ENCODE results near the gene BCAS1. TPM values are rescaled to one million over a fixed set of nuclear protein-coding genes. Genes with fewer than 3 reads are reported as not detected.
A peak's percentile ranks its signal among the peaks of the same experiment; 100 is the strongest.

The BCAS1 gene
- total RNA-seq, 1 experiment from 2014 or later: 4.0 TPM

DNA sequence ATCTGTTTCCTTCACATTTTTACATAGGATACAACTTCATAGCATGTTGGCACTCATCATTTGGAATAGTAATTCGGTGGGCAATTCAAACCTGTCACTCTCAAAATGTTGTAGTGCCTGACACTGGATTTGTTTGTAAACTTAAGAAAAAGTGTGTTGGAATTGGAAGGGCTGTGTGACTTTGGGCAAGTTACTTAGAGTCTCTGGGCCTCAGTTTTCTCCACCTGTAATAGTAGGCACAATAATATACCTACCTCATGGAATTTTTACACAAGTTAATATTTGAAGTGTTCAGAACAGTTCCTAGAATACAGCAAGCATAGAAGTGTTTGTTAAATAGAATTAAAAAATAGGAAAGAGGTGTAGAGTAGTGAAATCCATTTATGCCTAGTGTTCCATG is 15.0 kb upstream of the BCAS1 start:
- TF ChIP-seq, protein P1, sequence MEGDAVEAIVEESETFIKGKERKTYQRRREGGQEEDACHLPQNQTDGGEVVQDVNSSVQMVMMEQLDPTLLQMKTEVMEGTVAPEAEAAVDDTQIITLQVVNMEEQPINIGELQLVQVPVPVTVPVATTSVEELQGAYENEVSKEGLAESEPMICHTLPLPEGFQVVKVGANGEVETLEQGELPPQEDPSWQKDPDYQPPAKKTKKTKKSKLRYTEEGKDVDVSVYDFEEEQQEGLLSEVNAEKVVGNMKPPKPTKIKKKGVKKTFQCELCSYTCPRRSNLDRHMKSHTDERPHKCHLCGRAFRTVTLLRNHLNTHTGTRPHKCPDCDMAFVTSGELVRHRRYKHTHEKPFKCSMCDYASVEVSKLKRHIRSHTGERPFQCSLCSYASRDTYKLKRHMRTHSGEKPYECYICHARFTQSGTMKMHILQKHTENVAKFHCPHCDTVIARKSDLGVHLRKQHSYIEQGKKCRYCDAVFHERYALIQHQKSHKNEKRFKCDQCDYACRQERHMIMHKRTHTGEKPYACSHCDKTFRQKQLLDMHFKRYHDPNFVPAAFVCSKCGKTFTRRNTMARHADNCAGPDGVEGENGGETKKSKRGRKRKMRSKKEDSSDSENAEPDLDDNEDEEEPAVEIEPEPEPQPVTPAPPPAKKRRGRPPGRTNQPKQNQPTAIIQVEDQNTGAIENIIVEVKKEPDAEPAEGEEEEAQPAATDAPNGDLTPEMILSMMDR (conservative IDR thresholded peaks at IDR 0.05): no peak
- no peak for TF ChIP-seq EZH2 (IDR thresholded peaks at IDR 0.05; ENCODE audit: low read depth)
- no peaks in the 10 kb centered on the region for H3K79me2 ChIP-seq (ENCODE audit: low read depth)
- no peak overlapping the region for H2AFZ ChIP-seq
- H3K27ac ChIP-seq: no peak overlapping the region
- H4K20me1 ChIP-seq (ENCODE audit: insufficient read depth): no peaks in the 10 kb centered on the region
- no peak overlapping the region for H3K4me2 ChIP-seq
- ChIA-PET POLR2A (ENCODE audit: unreplicated experiment) (no interaction called here), CTCF (no interaction called here)
- H3K9me2 ChIP-seq (ENCODE audit: insufficient read depth): no peaks in the 10 kb centered on the region
- no peaks in the 10 kb centered on the region for H3K4me1 ChIP-seq (replicated peaks; ENCODE audit: insufficient read depth)
- no peak for DNase-seq
- no peak overlapping the region for H3K4me3 ChIP-seq
- H3K36me3 ChIP-seq (ENCODE audit: low read depth): no peaks in the 10 kb centered on the region
- no peaks in the 10 kb centered on the region for H3K9me3 ChIP-seq (ENCODE audit: insufficient read depth, low read depth)
- H3K27me3 ChIP-seq (ENCODE audit: insufficient read depth, low read depth): no peaks in the 10 kb centered on the region
- BruUV-seq (replicated peaks): no TSS peak
- intact Hi-C loops (cut with micrococcal nuclease; ENCODE audit: unreplicated experiment): no loop called here
- H3F3A ChIP-seq (ENCODE audit: insufficient read depth, low read depth): no peaks in the 10 kb centered on the region

DNA sequence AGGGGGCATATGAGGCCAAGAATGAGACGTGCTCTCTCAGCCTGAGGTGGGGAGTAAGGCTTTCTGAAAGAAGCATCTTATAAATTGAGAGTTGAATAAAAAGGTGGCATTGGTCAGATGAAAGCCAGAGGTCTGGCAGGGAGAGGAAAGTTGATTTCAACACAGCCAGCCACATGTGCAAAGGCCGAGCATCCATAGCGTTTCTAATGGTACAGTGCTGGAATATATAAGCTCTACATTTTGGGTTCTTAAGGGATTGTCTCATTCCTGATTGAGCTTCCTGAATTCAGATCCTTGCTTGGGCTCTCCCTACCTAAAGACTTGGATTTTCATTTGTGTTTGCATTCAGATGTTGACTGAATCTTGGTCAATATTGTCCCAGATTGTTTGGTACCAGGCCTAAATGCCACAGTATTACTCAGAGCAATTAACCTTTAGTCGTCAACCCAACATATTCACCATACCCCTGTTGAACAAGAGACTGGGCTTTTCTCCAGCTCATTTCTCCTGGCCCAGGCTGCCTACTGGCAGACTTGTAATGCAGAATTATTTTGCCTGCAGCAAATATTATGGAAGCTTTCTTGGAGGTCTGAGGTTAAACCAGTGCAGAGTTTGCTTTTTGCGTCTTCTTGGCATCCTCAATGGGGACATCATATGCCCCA is 14.5 kb upstream of the BCAS1 start:
- H3K9me2 ChIP-seq (ENCODE audit: insufficient read depth): no peaks in the 10 kb centered on the region
- no peaks in the 10 kb centered on the region for H3K27me3 ChIP-seq (ENCODE audit: insufficient read depth, low read depth)
- peak in 1 of 2 experiments; percentile 66 for DNase-seq
- no peak overlapping the region for H3K4me2 ChIP-seq
- ChIA-PET POLR2A (ENCODE audit: unreplicated experiment) (no interaction called here), CTCF (no interaction called here)
- H3K79me2 ChIP-seq (ENCODE audit: low read depth): no peaks in the 10 kb centered on the region
- no peaks in the 10 kb centered on the region for H4K20me1 ChIP-seq (ENCODE audit: insufficient read depth)
- H3K4me3 ChIP-seq: no peak overlapping the region
- TF ChIP-seq EZH2 (IDR thresholded peaks at IDR 0.05; ENCODE audit: low read depth): no peak
- no peaks in the 10 kb centered on the region for H3K36me3 ChIP-seq (ENCODE audit: low read depth)
- H3K9me3 ChIP-seq (ENCODE audit: insufficient read depth, low read depth): no peaks in the 10 kb centered on the region
- no peaks in the 10 kb centered on the region for H3K4me1 ChIP-seq (replicated peaks; ENCODE audit: insufficient read depth)
- H2AFZ ChIP-seq: no peak overlapping the region
- no peak overlapping the region for H3K27ac ChIP-seq
- no peaks in the 10 kb centered on the region for H3F3A ChIP-seq (ENCODE audit: insufficient read depth, low read depth)
- intact Hi-C loops (cut with micrococcal nuclease; ENCODE audit: unreplicated experiment): no loop called here
- BruUV-seq (replicated peaks): no TSS peak

DNA sequence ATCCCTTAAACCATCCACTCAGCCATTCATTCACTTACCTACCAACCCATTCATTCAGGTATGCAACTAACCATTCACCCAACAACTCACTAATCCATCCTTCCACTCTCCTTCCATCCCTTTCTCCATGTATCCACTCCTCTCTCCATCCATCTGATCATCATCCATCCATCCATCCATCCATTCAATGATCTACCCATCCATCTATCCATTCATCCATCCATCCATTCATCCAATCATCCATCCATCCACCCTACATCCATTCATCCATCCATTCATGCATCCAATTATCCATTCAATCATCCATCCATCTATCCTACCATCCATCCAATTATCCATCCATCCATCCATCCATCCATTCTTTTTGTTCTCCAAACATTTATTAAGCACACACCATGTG is 13.8 kb upstream of the BCAS1 start:
- H3K27me3 ChIP-seq (ENCODE audit: insufficient read depth, low read depth): no peaks in the 10 kb centered on the region
- no peaks in the 10 kb centered on the region for H3K9me3 ChIP-seq (ENCODE audit: insufficient read depth, low read depth)
- DNase-seq: no peak
- no peaks in the 10 kb centered on the region for H4K20me1 ChIP-seq (ENCODE audit: insufficient read depth)
- no peak overlapping the region for H2AFZ ChIP-seq
- no peaks in the 10 kb centered on the region for H3K36me3 ChIP-seq (ENCODE audit: low read depth)
- no peaks in the 10 kb centered on the region for H3F3A ChIP-seq (ENCODE audit: insufficient read depth, low read depth)
- no TSS peak for BruUV-seq (replicated peaks)
- no peaks in the 10 kb centered on the region for H3K9me2 ChIP-seq (ENCODE audit: insufficient read depth)
- CTCF ChIA-PET: no interaction called here
- no peak overlapping the region for H3K27ac ChIP-seq
- intact Hi-C loops (cut with micrococcal nuclease; ENCODE audit: unreplicated experiment): no loop called here
- no peaks in the 10 kb centered on the region for H3K4me1 ChIP-seq (replicated peaks; ENCODE audit: insufficient read depth)
- no peak overlapping the region for H3K4me2 ChIP-seq
- H3K79me2 ChIP-seq (ENCODE audit: low read depth): no peaks in the 10 kb centered on the region
- POLR2A ChIA-PET (ENCODE audit: unreplicated experiment): no interaction called here
- TF ChIP-seq, protein P1 (conservative IDR thresholded peaks at IDR 0.05): no peak
- no peak for TF ChIP-seq EZH2 (IDR thresholded peaks at IDR 0.05; ENCODE audit: low read depth)
- H3K4me3 ChIP-seq: no peak overlapping the region

DNA sequence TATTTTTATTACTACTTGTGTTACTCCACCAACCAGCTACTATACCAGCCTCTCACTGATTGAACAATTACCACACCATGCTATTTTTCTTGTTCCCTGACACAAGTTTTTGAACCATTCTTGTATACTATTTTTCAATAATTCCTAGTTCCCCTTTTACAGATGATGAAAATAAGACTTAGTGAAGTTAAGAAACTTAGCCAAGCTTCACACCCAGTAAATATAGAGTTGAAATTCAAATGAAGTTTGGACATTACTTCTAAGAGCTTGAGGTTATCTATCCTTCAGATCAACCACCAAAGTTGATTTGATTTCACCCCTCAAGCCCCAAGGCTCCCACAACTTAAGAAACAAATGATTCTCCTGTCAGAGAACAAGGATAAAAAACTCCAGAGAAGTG is 13.1 kb upstream of the BCAS1 start:
- Histone ChIP-seq H3K4me1 (replicated peaks; ENCODE audit: insufficient read depth) (no peaks in the 10 kb centered on the region), H3K4me3 (no peak overlapping the region), H3K9me2 (ENCODE audit: insufficient read depth) (no peaks in the 10 kb centered on the region), H4K20me1 (ENCODE audit: insufficient read depth) (no peaks in the 10 kb centered on the region), H2AFZ (no peak overlapping the region), H3K79me2 (ENCODE audit: low read depth) (no peaks in the 10 kb centered on the region), H3K36me3 (ENCODE audit: low read depth) (no peaks in the 10 kb centered on the region), H3K4me2 (no peak overlapping the region), H3K9me3 (ENCODE audit: insufficient read depth, low read depth) (no peaks in the 10 kb centered on the region), H3K27ac (no peak overlapping the region), H3K27me3 (ENCODE audit: insufficient read depth, low read depth) (no peaks in the 10 kb centered on the region), H3F3A (ENCODE audit: insufficient read depth, low read depth) (no peaks in the 10 kb centered on the region)
- ChIA-PET POLR2A (ENCODE audit: unreplicated experiment) (interaction anchor here (0.6 kb wide), 1 partner anchor 912 kb away, joined by 8 read pairs; no protein-coding TSS in a partner anchor), CTCF (no interaction called here)
- no TSS peak for BruUV-seq (replicated peaks)
- intact Hi-C loops (cut with micrococcal nuclease; ENCODE audit: unreplicated experiment): no loop called here
- no peak for DNase-seq
- TF ChIP-seq EZH2 (IDR thresholded peaks at IDR 0.05; ENCODE audit: low read depth): no peak
- TF ChIP-seq, protein P1 (conservative IDR thresholded peaks at IDR 0.05): no peak
